ENCODE results near the gene SBNO2.
"Not testable (repeated sequence)": the region's sequence is repeated elsewhere in the genome, so short reads cannot be mapped to it uniquely, and the experiment has no call there.

The SBNO2 gene

DNA sequence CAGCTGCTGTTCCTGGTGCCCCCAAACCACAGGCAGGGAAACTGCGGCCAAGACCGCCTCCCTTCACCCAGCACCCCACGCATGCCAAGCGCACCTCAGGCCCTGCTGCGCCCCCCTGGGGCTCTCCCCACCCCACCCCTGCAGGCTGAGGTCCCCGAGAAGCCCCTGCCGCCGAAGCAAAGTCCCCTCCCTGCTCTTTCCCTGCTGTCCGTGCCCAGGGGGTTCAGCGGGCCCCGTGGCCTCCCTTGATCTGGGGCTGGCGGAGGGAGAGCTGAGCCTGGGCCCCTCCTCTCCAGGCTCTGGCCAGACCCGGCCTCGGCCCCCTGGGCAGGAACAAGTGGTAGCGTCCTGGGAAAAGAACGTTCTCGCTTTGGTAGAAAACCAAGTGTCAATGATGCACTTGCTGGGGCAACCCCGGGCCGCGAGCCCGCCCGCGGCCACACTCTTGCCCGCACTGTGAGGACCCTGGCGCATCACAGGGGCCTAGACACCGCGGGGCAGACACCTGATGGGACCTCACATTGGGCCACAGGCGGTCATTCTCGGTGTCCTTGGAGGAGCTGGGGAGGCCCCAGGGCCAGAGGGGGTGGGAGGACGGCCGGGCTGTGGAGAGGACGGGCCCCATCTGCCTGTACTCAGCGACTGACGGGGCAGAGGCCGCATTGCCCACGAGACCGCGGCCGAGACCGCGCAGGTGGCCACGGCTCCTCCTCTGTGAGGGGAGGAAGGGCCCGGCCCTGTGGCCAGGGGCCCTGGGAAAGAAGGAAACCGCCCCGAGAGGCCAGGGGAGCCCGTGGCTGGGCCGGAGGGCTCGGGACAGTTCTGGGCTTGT, 41.3 kb downstream of the SBNO2 start:
- Histone ChIP-seq H3K9me3 (ENCODE audit: control insufficient read depth, low read depth, low read length) (no peaks in the 10 kb centered on the region), H3K27ac (ENCODE audit: low read length) (no peak overlapping the region), H3K4me1 (ENCODE audit: control insufficient read depth, low read depth, low read length) (peaks cover 4% of the 10 kb centered on the region), H3K4me3 (ENCODE audit: low read length) (peak overlapping the region; percentile 40), H3K27me3 (ENCODE audit: control insufficient read depth, insufficient read depth, low read length) (no peaks in the 10 kb centered on the region), H3K9ac (ENCODE audit: low read length) (no peak overlapping the region), H3K36me3 (ENCODE audit: control insufficient read depth, low read depth, low read length) (no peaks in the 10 kb centered on the region)

DNA sequence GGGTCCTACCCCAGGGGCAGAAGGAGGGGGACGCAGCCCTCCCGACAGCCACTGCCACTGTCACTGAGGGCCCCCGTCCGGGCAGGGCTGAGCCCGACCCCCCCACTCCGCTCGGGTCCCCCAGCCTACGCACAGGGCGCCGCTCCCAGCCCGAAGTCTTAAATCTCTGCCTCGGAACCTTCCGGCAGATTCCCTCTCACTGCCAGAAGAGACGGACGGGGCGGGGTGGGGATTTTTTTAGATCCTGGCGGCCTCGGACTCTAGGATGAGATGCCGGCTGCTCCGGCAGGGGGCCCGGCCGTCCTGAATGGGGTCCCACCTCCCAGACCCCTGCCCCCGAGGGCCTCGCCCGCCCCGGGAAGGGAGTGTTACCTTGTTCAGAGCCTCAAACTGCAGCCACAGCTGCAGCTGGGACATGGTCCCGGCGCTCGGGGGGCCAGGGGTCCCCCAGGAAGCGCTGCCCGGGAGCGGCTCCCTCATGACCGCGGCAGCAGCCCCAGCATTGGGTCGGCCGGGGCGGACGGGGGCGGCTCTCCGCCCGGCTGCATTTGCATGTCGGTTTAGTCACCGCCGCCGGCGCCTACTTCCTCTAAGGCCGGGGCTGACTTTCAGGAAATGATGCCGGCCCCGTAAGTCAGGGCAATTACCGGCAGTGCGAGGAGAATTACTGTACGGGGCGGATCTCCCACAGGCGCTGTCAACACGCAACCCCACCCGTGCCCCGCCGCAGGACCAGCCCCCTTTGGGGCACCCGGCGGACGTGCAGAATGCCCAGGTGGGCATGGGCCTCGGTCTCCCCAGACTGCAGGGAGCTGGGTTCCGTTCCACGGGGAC, 42.1 kb downstream of the SBNO2 start:
- Histone ChIP-seq H3K4me3 (ENCODE audit: low read length) (peak overlapping the region; percentile 40), H3K9ac (ENCODE audit: low read length) (peak overlapping the region; percentile 17), H3K4me1 (ENCODE audit: control insufficient read depth, low read depth, low read length) (peaks cover 4% of the 10 kb centered on the region), H3K36me3 (ENCODE audit: control insufficient read depth, low read depth, low read length) (peaks cover 6% of the 10 kb centered on the region), H3K27ac (ENCODE audit: low read length) (no peak overlapping the region), H3K27me3 (ENCODE audit: control insufficient read depth, insufficient read depth, low read length) (no peaks in the 10 kb centered on the region), H3K9me3 (ENCODE audit: control insufficient read depth, low read depth, low read length) (no peaks in the 10 kb centered on the region)

DNA sequence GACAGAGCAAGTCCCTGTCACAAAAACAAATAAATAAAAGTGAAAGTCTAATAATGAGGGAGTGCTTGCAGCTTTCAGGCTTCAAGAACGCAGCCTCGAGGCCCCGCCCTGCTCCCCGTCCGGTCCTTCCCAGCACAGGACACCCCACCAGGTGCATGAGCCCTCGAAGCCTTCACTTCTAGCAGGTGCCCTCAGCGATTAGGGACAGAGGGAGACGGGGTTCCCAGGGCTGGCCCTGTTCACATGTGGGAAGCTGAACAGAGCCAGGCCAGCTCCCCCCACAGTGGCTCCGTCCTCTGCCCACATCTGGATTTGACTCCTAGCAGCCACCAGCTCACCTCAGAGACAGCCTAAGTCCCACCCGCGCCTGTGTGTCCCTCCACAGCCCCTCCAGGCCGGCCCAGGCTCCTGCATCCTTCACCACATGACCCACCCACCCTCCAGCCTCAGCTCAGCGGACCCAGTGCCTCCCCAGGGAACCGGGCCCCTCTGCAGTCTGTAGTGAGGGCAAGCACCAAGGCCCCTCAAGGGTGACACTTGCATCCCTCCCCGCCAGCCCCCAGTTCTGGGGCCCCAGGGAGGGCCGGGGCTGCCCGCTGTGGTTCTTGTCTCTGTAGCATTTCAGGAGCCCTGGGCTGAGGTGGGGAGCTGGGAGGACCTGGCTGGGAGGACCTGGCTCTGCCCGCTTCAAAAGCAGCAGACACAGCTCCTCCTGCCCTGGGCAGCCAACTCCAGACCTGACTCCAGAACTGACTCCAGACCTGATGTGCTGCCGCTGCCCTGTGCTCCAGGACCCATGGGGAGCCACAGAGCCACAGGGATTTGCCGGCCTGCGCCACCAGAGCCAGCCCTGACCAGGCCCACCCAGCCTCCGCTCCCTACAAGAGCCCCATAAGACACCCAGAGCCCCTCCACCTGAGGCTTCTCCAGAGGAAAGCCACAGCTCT, 43.0 kb downstream of the SBNO2 start:
- Histone ChIP-seq H3K9me3 (ENCODE audit: control insufficient read depth, low read depth, low read length) (no peaks in the 10 kb centered on the region), H3K4me1 (ENCODE audit: control insufficient read depth, low read depth, low read length) (peaks cover 4% of the 10 kb centered on the region), H3K9ac (ENCODE audit: low read length) (peak overlapping the region; percentile 17), H3K4me3 (ENCODE audit: low read length) (peak overlapping the region; percentile 40), H3K36me3 (ENCODE audit: control insufficient read depth, low read depth, low read length) (peaks cover 8% of the 10 kb centered on the region), H3K27me3 (ENCODE audit: control insufficient read depth, insufficient read depth, low read length) (no peaks in the 10 kb centered on the region), H3K27ac (ENCODE audit: low read length) (no peak overlapping the region)

GRCh38 chr19:1129535-1129934, 44.5 kb downstream of the SBNO2 start:
- Histone ChIP-seq H3K27me3 (ENCODE audit: control insufficient read depth, insufficient read depth, low read length) (no peaks in the 10 kb centered on the region), H3K9ac (ENCODE audit: low read length) (no peak overlapping the region), H3K9me3 (ENCODE audit: control insufficient read depth, low read depth, low read length) (no peaks in the 10 kb centered on the region), H3K4me1 (ENCODE audit: control insufficient read depth, low read depth, low read length) (peaks cover 4% of the 10 kb centered on the region), H3K27ac (ENCODE audit: low read length) (no peak overlapping the region), H3K4me3 (ENCODE audit: low read length) (no peak overlapping the region), H3K36me3 (ENCODE audit: control insufficient read depth, low read depth, low read length) (peaks cover 8% of the 10 kb centered on the region)

DNA sequence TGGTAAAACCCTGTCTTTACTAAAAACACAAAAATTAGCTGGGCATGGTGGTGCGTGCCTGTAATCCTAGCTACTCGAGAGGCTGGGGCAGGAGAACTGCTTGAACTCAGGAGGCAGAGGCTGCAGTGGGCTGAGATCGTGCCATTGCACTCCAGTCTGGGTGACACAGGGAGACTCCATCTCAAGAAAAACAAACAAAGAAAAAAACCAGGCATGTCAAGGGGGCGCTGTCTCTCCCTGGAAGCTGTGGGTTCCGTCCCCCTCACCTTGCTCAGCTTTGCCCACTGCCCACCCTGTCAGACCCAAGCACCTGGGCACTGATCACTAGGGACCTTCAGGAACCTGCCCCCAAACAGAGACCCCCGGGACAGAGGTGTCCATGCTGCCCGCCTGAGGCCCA, 45.0 kb downstream of the SBNO2 start:
- H3K9me3 ChIP-seq (ENCODE audit: control insufficient read depth, low read depth, low read length); H3K4me3 ChIP-seq (ENCODE audit: low read length); H3K27me3 ChIP-seq (ENCODE audit: control insufficient read depth, insufficient read depth, low read length); H3K27ac ChIP-seq (ENCODE audit: low read length); H3K9ac ChIP-seq (ENCODE audit: low read length); H3K4me1 ChIP-seq (ENCODE audit: control insufficient read depth, low read depth, low read length); H3K36me3 ChIP-seq (ENCODE audit: control insufficient read depth, low read depth, low read length): not testable (repeated sequence)

DNA sequence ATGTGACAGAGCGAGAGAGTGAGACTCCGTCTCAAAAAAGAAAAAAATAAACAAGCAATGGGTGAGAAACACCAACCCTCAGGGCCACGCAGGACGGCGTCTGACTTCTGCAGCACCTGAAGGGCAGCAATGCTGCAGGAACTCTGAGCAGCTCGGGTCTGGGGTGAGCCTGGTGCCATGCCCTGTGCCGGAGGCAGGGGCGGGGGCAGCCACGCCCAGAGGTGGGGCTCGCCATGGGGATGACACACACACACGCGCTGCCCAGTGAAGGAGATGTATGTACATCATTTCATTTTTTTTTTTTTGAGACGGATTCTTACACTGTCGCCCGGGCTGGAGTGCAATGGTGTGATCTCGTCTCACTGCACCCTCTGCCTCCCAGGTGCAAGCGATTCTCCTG, 46.0 kb downstream of the SBNO2 start:
- Histone ChIP-seq H3K4me3 (ENCODE audit: low read length) (no peak overlapping the region), H3K27me3 (ENCODE audit: control insufficient read depth, insufficient read depth, low read length) (no peaks in the 10 kb centered on the region), H3K9me3 (ENCODE audit: control insufficient read depth, low read depth, low read length) (no peaks in the 10 kb centered on the region), H3K27ac (ENCODE audit: low read length) (no peak overlapping the region), H3K9ac (ENCODE audit: low read length) (no peak overlapping the region), H3K4me1 (ENCODE audit: control insufficient read depth, low read depth, low read length) (peaks cover 4% of the 10 kb centered on the region), H3K36me3 (ENCODE audit: control insufficient read depth, low read depth, low read length) (peaks cover 8% of the 10 kb centered on the region)

- Histone ChIP-seq H3K9me3 (ENCODE audit: control insufficient read depth, low read depth, low read length) (no peaks in the 10 kb centered on the region), H3K36me3 (ENCODE audit: control insufficient read depth, low read depth, low read length) (peaks cover 8% of the 10 kb centered on the region), H3K27ac (ENCODE audit: low read length) (no peak overlapping the region), H3K4me1 (ENCODE audit: control insufficient read depth, low read depth, low read length) (no peaks in the 10 kb centered on the region), H3K27me3 (ENCODE audit: control insufficient read depth, insufficient read depth, low read length) (no peaks in the 10 kb centered on the region), H3K4me3 (ENCODE audit: low read length) (no peak overlapping the region), H3K9ac (ENCODE audit: low read length) (no peak overlapping the region)
Observed at GRCh38 chr19:1126984-1127760, 46.9 kb downstream of the SBNO2 start.

GRCh38 chr19:1125601-1126467, 48.2 kb downstream of the SBNO2 start:
- Histone ChIP-seq H3K36me3 (ENCODE audit: control insufficient read depth, low read depth, low read length) (peaks cover 15% of the 10 kb centered on the region), H3K27me3 (ENCODE audit: control insufficient read depth, insufficient read depth, low read length) (no peaks in the 10 kb centered on the region), H3K9ac (ENCODE audit: low read length) (no peak overlapping the region), H3K9me3 (ENCODE audit: control insufficient read depth, low read depth, low read length) (no peaks in the 10 kb centered on the region), H3K27ac (ENCODE audit: low read length) (no peak overlapping the region), H3K4me3 (ENCODE audit: low read length) (no peak overlapping the region), H3K4me1 (ENCODE audit: control insufficient read depth, low read depth, low read length) (no peaks in the 10 kb centered on the region)

GRCh38 chr19:1123885-1124677, 50.0 kb downstream of the SBNO2 start:
- no peak overlapping the region for H3K4me3 ChIP-seq (ENCODE audit: low read length)
- peaks cover 21% of the 10 kb centered on the region for H3K36me3 ChIP-seq (ENCODE audit: control insufficient read depth, low read depth, low read length)
- no peak overlapping the region for H3K27ac ChIP-seq (ENCODE audit: low read length)
- H3K4me1 ChIP-seq (ENCODE audit: control insufficient read depth, low read depth, low read length) = no peaks in the 10 kb centered on the region
- no peak overlapping the region for H3K9ac ChIP-seq (ENCODE audit: low read length)
- no peaks in the 10 kb centered on the region for H3K27me3 ChIP-seq (ENCODE audit: control insufficient read depth, insufficient read depth, low read length)
- H3K9me3 ChIP-seq (ENCODE audit: control insufficient read depth, low read depth, low read length) = no peaks in the 10 kb centered on the region
